GM18526 (cell line): ENCODE measurements around the gene RFLNA.

Source experiments
- POLR2A ChIP-seq: IDR thresholded peaks from 3 replicates; pipeline ENCODE4 v1.6.1; 2011; ENCODE audit not compliant: insufficient read length; ENCODE audit errors: extremely low read depth

RFLNA gene

DNA sequence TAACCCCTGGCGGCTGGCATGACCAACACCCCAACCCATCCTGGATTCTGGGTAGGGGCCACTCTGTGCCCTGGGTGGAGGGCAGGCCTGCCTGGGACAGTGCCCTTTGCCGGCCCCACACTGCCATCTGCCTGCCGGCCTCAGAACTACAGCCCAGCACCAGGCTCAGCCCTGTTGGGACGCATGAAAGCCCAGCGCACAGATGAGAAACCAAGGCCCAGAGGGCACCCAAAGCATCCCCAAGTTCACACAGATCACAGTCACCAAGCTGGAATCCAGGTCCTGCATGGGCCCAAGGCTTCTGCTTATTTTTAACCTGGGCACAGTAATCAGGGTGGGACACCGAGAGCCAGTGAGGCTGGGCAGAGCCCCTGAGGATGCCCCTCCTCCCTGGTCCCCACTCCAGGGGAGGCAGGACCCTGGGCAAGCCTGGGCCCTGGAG is 26.2 kb downstream of the RFLNA start:
- no peak for TF ChIP-seq POLR2A

DNA sequence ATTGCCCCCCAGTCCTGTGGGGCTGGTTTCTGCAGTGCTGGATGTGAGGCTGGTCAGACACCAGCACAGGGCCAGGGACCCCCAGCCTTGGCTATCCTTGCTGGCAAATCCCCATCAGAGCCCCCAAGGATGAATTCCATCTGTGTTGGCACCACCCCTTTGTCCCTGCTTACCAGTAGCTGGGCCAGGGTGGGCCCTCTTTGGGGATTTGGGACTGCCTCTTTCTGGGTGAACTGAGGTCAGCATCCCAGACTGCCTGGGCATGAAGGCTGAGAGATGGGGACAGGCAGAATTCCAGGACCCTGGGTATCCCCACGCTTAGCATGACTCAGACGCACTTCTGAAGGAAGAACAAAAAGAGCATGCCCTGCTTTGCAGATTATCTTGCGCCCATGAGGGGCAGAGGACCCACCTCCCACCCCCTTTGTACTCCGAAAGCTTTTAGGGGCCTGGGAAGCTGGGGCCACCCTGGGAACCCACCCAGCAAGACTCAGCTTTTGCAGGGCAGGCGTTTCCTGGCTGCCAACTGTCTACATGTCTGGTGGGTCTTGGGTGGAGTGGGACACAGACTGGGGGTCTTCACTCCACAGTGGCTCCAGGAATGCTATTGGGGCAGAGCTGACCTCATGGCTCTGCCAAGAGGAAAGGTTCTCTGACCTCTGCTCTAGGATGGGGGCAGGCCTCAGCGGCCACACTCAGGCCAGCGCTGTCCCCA is 26.8 kb downstream of the RFLNA start:
- no peak for TF ChIP-seq POLR2A

DNA sequence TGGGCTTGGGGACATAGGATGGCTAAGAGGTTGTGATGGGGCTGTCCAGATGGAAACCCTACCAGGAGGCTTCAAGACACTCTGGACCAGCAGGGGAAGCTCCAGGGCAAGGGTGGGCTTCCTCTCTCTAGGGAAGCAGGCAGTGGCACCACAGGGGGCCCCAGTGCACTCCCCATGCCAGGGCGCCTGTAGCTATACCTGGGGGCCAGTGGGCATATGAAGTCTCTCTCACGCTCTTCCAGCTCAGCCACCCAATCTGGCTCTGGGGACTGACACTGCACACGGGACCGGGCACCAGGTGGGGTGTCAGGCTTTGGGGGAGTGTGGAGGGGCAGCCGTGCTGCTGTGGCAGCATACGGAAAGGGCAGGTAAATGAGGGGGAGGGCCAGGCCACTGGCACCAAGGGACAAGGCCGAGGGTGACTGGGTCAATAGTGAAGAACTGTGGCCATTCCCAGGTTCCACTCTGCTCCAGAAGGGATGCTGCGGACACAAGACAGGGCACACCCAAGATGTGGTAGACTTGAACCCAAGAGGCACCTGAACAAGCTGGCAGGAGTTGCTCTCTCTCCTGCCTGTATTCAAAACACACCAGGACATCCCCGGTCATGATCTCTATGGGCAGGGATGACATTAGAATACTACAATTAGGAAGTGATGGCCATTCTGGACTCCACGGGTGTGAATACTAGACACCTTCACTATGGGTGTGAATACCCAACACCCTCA is 27.5 kb downstream of the RFLNA start:
- TF ChIP-seq POLR2A: no peak

DNA sequence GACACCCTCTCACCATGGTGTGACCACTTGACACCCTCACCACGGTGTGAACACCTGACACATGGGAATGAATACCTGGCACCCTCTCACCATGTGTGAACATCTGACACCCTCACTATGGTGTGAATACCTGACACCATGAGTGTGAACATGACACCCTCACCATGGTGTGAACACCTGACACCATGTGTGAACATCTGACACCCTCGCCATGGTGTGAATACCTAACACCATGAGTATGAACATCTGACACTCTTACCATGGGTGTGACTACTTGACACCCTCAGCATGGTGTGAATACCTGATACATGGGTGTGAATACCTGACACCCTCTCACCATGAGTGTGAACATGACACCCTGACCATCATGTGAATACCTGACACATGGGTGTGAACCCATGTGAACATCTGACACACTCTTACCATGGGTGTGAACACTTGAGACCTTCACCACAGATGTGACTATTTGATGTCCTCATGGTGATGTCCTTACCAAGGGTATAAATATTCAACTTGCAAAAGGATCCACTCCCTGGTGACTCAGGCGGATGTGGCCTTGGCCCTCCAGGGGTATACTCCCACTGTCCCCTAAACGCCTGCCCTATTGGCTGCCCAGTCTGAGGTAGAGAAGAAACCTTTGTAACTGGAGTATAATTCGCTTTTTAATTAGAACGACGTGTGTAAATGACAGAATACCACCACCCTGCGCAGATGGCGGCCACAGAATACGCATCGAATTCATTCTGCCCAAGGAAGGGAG is 29.1 kb downstream of the RFLNA start:
- TF ChIP-seq POLR2A: no peak

DNA sequence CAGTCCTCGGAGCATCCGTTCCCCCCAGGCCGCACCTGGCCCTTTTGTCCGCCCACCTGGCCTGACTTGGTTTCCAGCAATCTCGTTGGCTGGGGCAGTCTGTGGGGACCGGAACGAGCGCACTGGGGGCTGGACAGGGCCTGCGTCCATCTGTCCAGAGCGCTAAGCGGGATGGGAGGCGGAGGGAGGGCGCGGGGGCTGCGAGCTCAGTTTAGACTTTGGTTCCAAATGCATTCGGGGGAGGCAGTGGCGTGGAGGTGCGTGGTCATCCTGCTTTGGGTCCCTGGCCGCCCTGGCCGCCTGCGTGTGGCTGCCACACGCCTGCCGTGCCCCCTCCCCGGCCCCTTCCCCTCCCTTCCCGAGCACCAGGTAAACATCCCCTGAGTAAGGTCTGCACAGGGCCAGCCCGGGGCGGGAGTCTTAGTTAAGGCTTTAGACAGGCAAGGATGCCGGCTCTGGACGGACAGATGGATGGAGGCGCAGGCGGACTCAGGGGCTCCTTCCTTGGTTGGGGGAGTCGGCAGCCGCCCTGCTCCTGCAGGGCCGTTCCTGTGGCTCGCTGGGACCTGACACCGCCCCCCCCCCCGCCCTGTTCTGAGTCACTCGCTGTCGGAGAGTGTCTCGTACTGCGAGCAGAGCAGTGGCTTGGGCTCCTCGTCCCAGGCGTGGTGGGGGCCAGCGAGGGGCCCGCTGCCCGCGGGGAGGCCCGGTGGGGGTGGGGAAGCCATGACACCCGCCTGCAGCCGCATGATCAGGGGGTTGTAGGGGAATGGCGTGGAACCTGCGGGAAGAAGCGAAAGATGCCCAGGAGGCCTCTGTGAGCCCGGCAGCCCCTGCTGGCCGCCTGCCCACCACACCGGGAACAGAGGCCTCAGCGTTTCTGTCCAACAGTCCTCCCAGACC is 30.2 kb downstream of the RFLNA start:
- no peak for TF ChIP-seq POLR2A

DNA sequence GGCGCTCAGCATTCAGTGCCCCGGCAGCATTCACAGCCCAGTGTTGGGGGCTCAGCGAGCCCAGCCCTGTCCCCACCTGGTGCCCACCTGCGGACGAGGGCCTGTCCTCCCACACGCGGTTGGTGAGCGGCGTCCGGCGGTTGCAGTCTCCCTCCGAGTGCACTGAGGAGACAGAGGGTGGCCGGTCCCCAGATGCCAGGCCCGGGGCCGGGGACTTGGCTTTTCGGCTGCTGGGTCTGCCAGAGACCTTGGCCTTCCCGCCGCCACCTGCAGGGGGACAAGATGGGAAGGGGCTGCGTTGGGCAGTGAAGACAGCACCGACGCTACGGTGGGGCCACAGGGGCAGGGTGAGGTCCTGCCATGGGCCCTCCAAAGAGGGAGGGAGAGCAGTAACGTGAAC is 31.2 kb downstream of the RFLNA start:
- no peak for TF ChIP-seq POLR2A

DNA sequence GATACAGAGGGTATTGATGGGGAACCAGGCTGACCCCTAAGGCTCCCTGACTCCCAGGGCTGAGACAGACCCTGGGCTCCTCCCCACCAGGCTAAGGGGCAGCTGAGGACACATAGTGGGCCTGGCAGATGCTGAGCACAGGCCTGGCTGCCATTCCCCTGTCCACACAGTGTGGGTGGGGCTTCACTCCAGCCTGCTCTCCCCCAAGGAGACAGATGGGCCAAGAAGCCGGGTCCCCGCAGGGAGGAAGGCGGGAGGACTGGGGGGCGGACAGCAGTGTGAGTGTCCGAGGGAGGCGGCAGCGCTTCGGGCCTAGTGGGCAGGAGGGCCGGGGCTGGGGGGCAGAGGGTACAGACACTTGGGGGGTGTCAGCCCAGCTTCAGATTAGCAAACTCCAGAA is 32.0 kb downstream of the RFLNA start:
- TF ChIP-seq POLR2A: no peak

DNA sequence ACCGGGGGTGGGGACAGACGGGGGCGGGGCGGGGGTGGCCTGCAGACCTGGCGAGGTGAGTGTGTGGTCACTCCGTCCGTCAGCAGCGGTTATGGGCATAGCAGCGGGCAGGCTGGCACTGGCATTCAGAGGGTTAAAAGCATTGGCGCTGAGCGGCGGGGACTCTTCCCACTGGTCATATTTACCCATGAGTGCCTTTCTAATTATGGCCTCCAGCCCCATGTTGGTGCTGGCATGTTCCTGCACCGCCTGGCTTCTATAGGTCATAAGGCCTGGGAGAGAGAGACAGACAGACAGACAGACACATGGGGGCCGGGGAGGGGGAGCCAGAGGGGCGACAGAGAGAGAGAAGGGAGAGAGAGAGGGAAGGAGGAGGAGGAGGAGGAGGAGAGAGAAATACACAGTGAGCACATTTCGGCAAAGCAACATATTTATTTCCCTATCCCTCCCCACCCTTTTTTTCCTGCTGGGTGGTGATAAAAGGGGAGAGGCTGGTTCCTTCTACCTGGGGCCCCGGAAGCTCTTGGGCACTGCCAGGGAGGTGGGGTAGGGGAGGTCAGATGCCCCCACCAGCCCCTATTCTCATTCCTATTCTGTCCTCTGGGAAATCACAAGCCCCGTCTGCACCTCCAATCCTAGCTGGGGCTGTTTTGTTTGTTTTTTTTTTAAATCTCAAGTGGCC is 32.6 kb downstream of the RFLNA start:
- no peak for TF ChIP-seq POLR2A

DNA sequence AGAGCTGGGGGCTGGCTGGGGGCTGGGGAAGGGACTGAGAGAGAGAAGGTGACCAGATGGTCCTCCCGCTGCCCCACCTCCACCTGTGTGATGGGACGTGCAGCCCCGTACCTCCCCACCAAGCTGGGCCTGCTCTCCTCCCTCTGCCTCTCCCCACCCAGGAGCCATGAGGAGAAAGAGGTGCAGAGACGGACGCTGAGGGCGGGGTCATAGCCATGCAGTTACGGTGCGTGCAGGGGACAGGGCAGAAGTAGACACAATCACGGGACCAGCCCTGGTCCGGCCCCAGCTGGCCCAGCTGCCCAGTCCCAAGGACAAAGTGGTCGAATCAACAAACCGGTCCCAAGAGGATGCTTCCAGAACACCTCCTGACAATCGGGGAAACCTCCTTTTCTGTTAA is 33.2 kb downstream of the RFLNA start:
- no peak for TF ChIP-seq POLR2A

DNA sequence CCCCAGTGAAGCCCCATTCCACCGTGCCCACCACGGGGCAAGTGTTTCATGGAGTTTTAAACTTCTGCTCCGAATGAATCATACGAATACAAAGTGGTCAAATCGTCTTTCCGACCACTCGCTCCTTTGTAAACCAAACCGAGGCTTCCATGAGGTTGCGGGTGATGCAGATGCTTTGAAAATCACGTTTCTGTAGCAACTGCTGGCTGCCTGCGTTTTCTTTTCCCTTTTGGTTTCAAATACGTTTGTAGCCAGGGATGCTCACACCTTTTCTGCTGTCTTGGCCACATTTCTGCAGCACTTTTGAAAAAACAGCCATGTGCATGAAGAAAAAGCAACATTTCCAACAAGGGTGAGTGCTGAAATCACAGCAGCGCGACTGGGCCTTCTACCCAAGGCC is 33.7 kb downstream of the RFLNA start:
- TF ChIP-seq POLR2A: no peak

DNA sequence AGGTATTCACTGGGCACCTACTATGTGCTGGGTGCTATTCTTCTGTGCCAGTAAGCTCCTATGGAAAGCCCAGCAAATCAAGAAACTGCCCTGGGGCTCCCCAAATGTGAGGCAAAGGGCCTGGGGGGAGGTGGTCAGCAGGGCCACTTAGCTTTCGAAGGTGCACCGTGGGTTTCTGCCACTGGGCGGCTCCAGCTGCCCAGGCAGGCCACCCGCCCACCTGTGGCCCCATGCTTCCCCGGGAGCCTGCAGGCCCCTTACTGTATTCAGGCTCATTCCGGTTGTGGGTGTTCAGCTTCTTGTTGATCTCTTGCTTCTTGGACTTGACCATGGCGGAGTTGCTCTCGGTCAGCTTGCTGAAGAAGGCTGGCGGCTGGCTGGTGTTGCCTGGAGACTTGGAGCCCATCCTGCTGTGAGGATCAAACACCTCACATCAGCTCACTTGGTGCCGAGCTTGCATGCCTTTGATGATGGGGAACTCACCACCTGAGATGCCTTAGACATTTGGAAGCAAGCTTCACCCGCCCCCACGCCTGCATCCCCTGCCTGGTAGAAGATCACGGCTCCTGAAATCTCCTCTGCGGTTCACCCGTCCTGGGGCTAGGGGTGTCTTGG is 37.3 kb downstream of the RFLNA start:
- TF ChIP-seq POLR2A: no peak

DNA sequence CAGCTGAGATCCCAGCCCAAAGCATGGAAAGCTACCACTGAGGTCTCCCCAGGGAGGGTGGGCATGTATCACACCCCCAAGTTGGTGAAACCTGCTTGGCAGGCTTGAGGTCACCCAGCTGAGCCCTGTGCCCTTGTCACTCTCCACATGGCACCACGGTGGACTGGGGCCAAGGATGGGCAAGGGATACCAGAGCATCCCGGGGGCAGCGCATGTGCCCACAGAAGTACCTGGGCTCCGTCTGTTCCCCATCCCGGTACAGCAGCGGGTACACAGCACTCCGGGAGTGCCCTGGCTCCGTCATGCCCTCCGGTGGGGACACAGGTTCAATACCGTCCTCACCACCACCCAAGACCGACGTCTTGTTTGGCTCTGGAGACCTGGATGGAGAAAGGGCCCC is 38.0 kb downstream of the RFLNA start:
- TF ChIP-seq POLR2A: no peak

DNA sequence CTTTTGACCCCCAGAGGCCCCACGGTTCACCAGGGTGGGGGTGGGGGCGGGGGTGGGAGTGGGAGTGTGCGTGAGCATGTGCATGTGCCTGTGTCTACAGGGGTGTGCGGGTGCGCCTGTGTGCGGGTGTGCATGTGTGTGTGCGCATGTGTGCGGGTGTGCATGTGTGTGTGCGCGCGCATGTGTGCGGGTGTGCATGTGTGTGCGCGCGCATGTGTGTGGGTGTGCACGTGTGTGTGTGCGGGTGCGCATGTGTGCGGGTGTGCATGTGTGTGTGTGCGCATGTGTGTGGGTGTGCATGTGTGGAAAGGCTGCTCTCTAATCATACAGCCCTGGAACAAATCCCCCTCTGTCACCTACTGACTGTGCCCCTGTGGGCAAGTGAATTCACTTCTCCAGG is 38.8 kb downstream of the RFLNA start:
- TF ChIP-seq POLR2A: no peak

DNA sequence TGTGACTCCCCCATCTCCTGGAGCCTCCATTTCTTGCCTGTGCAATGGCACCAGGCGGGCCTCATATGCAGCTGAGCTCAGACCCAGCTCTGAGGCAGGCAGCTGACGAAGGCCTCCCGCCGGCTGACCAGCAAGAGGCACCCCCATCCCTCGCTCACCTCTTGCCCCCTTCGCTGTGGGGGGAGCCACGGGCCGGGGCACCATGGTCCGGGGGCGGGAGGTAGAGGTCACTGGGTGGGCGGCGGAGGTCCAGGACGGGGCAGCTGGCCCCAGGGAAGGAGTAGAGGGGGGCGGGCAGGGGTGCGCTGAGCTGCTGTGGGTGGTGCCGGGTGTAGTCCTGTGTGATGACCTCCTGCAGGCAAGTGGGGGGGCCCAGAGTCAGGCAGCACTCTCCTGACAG is 39.4 kb downstream of the RFLNA start:
- no peak for TF ChIP-seq POLR2A
